ENCODE measurements around the gene FBXO42. TPM values are rescaled to one million over a fixed set of nuclear protein-coding genes. Genes with fewer than 3 reads are reported as not detected.

The FBXO42 gene
- total and polyA plus RNA-seq, 12 donors, result 12.4 to 26.6 (median 20.5) TPM

DNA sequence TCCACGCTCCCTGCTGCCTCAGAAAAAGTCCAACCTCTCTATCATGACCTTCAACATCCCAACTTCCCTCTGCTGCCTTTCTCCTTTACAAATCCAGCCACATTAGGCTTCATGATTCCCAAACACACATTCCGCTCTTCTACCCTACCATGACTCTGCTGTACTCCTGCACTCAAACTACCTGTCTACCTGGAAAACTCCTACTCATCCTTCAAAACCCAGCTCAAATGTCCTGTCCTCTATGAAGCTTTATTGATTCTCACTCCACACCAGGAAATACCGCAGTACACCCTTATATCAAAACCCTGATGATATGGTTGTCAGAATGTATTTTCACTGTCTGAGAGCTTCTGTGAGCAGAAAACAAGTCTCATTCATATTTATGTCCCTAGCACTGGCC, 148.7 kb downstream of the FBXO42 start:
- Histone ChIP-seq H3K4me3 (no peak overlapping the region), H3K36me3 (peaks cover 0 to 25% (median 0%) of the 10 kb centered on the region in 9 donors), H3K4me1 (peaks cover 0 to 25% (median 17%) of the 10 kb centered on the region in 9 donors), H3K9me3 (no peaks in the 10 kb centered on the region), H3K27ac (no peak overlapping the region), H3K27me3 (no peaks in the 10 kb centered on the region)
- TF ChIP-seq, protein P1, sequence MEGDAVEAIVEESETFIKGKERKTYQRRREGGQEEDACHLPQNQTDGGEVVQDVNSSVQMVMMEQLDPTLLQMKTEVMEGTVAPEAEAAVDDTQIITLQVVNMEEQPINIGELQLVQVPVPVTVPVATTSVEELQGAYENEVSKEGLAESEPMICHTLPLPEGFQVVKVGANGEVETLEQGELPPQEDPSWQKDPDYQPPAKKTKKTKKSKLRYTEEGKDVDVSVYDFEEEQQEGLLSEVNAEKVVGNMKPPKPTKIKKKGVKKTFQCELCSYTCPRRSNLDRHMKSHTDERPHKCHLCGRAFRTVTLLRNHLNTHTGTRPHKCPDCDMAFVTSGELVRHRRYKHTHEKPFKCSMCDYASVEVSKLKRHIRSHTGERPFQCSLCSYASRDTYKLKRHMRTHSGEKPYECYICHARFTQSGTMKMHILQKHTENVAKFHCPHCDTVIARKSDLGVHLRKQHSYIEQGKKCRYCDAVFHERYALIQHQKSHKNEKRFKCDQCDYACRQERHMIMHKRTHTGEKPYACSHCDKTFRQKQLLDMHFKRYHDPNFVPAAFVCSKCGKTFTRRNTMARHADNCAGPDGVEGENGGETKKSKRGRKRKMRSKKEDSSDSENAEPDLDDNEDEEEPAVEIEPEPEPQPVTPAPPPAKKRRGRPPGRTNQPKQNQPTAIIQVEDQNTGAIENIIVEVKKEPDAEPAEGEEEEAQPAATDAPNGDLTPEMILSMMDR (IDR thresholded peaks at IDR 0.05), result no peak
- DNase-seq (no peak), ATAC-seq (no peak)
- intact Hi-C loops (cut with DNase I), result loop anchor here in 7 of 10 donors (2.0 to 10.0 kb wide), 4 partner anchors 39 to 161 kb away; partner anchors contain the start of genes SZRD1 (in 5 of the 7) and FBXO42 (in 1 of the 7)
- 47 to 54% methylated on average over 3 of the region's 3 CpGs for WGBS, 2 donors

DNA sequence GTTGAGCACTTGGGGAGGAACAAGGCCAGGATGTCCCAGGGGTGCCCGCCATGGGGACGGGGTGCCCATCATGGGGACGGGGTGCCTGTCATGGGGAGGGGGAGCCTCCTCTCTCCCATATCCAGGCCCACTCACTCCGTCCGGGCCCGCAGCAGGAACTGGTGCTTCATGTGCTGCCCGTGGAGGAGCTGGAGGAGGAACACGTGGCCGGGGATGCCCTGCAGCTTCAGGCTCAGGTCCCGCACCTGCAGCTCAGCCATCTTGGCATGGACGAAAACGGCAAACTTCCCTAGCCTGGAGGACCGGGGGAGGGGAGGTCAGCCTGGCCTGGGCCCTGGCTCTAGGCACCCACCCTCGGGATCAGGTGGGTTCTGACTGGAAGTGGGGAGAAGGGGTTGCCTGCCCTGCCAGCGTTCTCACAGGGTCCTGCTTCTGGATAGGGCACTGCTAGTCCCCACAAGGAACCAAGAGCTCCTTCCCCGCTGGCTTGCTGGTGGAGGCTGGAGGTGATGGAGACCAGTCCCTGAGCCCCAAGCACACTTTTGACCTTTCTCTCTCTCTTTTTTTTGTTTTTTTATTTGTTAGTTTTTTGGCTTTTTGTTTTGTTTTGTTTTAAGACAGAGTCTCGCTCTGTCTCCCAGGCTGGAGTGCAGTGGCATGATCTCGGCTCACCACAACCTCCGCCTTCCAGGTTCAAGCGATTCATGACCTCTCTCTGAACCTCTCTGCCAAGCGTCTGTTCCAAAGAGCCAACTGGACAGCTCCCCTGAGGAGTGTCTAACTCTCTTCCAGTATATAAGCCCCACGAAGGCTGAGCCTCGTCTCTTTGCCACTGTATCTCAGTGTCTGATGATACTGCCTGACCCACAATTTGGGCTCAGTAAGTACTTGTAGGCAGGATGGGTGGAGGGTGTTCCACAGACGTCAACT, 149.7 kb downstream of the FBXO42 start:
- Histone ChIP-seq H3K36me3 (peaks cover 0 to 34% (median 0%) of the 10 kb centered on the region in 9 donors), H3K27me3 (no peaks in the 10 kb centered on the region), H3K9me3 (no peaks in the 10 kb centered on the region), H3K4me1 (peaks cover 0 to 22% (median 15%) of the 10 kb centered on the region in 9 donors), H3K4me3 (no peak overlapping the region), H3K27ac (no peak overlapping the region)
- DNase-seq (no peak), ATAC-seq (no peak)
- 86 to 89% methylated on average over 24 of the region's 24 CpGs for WGBS, 2 donors
- TF ChIP-seq, protein P1 (IDR thresholded peaks at IDR 0.05), result no peak
- intact Hi-C loops (cut with DNase I), result loop anchor here in 7 of 10 donors (2.0 to 10.0 kb wide), 4 partner anchors 40 to 162 kb away; partner anchors contain the start of genes SZRD1 (in 5 of the 7) and FBXO42 (in 1 of the 7)

DNA sequence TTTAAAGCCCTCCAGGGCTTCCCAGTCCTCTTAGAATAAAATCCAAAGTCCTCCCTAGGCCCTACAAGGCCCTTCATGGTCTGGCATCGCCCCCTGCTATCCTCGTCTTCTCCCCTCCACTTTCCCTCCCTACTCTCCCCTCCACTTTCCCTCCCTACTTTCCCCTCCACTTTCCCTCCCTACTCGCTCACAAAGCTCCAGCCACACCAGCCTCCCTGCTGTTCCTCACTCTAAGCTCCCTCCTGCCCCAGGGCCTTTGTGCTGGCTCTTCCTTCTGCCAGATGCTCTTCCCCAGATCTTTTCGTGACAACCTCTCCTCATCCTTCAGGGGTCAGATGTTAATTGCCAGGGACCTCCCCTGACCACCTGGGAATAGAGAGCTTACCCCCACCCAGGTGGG, 152.6 kb downstream of the FBXO42 start:
- Histone ChIP-seq H3K4me1 (no peaks in the 10 kb centered on the region), H3K27ac (no peak overlapping the region), H3K4me3 (no peak overlapping the region), H3K9me3 (no peaks in the 10 kb centered on the region), H3K27me3 (no peaks in the 10 kb centered on the region), H3K36me3 (peaks cover 0 to 38% (median 0%) of the 10 kb centered on the region in 9 donors)
- WGBS, 2 donors, result 94 to 95% methylated on average over 4 of the region's 4 CpGs
- DNase-seq (no peak), ATAC-seq (no peak)
- TF ChIP-seq, protein P1 (IDR thresholded peaks at IDR 0.05), result no peak
- intact Hi-C loops (cut with DNase I), result loop anchor here in 7 of 10 donors (5.0 to 10.0 kb wide), 3 partner anchors 43 to 165 kb away; partner anchors contain the start of genes SZRD1 (in 5 of the 7) and FBXO42 (in 1 of the 7)

DNA sequence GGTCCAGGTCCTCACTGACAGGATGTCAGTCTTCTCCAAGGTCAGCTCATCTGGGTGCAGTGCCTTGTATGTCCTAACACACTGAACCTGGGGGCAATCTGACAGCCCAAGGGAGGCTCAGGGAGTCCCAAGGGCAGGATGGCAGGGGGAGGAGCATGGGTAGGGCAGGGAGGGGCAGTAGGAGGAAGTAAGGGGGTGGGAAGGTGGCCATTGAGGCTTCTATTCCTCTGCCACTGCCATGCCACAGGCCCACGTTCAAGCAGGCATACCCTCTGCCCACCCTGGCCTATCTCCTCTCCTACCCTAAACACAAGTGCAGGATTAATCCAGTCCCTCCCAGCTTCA, 153.2 kb downstream of the FBXO42 start:
- Histone ChIP-seq H3K27me3 (no peaks in the 10 kb centered on the region), H3K36me3 (peaks cover 0 to 38% (median 0%) of the 10 kb centered on the region in 9 donors), H3K27ac (no peak overlapping the region), H3K4me1 (no peaks in the 10 kb centered on the region), H3K4me3 (no peak overlapping the region), H3K9me3 (no peaks in the 10 kb centered on the region)
- intact Hi-C loops (cut with DNase I), result loop anchor here in 1 of 10 donors (5.0 kb wide), 1 partner anchor 43 kb away; no protein-coding TSS in a partner anchor
- TF ChIP-seq, protein P1 (IDR thresholded peaks at IDR 0.05), result no peak
- no peak for DNase-seq
- 39 to 64% methylated on average over 1 of the region's 1 CpG for WGBS, 2 donors
- ATAC-seq, result no peak

Measured in heart right ventricle (tissue), 16 donors.